GM23338 (cell line): ENCODE data around the gene DDIAS.

Experiments used
- CTCF ChIP-seq, 2 experiments: fragments of 200-600 bp in 1 of 2; sonication (generic) in 1 of 2; conservative IDR thresholded peaks; 2 replicates each; pipeline versions ENCODE4 v1.5.1 to v1.6.1; 2016 to 2017; ENCODE audit warnings: antibody characterized with exemption in 2 of 2, low read depth in 2 of 2, mild to moderate bottlenecking in 2 of 2, moderate library complexity in 1 of 2
- EZH2 ChIP-seq: fragments of 200-600 bp; sonication (generic); IDR thresholded peaks from one replicate; pipeline ENCODE4 v1.8.0; 2017; ENCODE audit warnings: antibody characterized with exemption, mild to moderate bottlenecking, low read depth; ENCODE audit not compliant: unreplicated experiment
- EZH2phosphoT487 ChIP-seq: fragments of 200-600 bp; sonication (generic); IDR thresholded peaks from one replicate; pipeline ENCODE4 v1.8.1; 2018; ENCODE audit warnings: antibody characterized with exemption; ENCODE audit not compliant: unreplicated experiment
- POLR2AphosphoS5 ChIP-seq: IDR thresholded peaks from 2 replicates; pipeline ENCODE4 v1.6.1; 2016; ENCODE audit warnings: antibody characterized with exemption, low read depth
- TF ChIP-seq, protein P1 (sequence below): IDR thresholded peaks from one replicate; pipeline ENCODE4 v1.6.1; 2018; ENCODE audit warnings: antibody characterized with exemption; ENCODE audit not compliant: unreplicated experiment

GRCh38 chr11:82944198-82944597 lies 42.7 kb downstream of the DDIAS start:
- TF ChIP-seq EZH2phosphoT487 (no peak), EZH2 (no peak), CTCF (conservative IDR thresholded peaks at IDR 0.05; ENCODE audit: low read depth in 2 of 2) (no peak), POLR2AphosphoS5 (no peak)
- TF ChIP-seq, protein P1, sequence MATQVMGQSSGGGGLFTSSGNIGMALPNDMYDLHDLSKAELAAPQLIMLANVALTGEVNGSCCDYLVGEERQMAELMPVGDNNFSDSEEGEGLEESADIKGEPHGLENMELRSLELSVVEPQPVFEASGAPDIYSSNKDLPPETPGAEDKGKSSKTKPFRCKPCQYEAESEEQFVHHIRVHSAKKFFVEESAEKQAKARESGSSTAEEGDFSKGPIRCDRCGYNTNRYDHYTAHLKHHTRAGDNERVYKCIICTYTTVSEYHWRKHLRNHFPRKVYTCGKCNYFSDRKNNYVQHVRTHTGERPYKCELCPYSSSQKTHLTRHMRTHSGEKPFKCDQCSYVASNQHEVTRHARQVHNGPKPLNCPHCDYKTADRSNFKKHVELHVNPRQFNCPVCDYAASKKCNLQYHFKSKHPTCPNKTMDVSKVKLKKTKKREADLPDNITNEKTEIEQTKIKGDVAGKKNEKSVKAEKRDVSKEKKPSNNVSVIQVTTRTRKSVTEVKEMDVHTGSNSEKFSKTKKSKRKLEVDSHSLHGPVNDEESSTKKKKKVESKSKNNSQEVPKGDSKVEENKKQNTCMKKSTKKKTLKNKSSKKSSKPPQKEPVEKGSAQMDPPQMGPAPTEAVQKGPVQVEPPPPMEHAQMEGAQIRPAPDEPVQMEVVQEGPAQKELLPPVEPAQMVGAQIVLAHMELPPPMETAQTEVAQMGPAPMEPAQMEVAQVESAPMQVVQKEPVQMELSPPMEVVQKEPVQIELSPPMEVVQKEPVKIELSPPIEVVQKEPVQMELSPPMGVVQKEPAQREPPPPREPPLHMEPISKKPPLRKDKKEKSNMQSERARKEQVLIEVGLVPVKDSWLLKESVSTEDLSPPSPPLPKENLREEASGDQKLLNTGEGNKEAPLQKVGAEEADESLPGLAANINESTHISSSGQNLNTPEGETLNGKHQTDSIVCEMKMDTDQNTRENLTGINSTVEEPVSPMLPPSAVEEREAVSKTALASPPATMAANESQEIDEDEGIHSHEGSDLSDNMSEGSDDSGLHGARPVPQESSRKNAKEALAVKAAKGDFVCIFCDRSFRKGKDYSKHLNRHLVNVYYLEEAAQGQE = no peak
